Rectal smooth muscle tissue (tissue), 1 donor: ENCODE measurements around the gene EBF3.

ENCODE experiments used
- H3K27ac ChIP-seq: one replicate; pipeline ENCODE4 v1.7.0; 2013; ENCODE audit warnings: low read depth, low read length, inconsistent platforms
- H3K27me3 ChIP-seq: one replicate; pipeline ENCODE4 v1.7.0; 2013; ENCODE audit warnings: low read length; ENCODE audit not compliant: control insufficient read depth, insufficient read depth
- H3K36me3 ChIP-seq: one replicate; pipeline ENCODE4 v1.7.0; 2013; ENCODE audit warnings: low read length; ENCODE audit not compliant: control insufficient read depth, insufficient read depth
- H3K4me1 ChIP-seq: one replicate; pipeline ENCODE4 v1.7.0; 2013; ENCODE audit warnings: low read length; ENCODE audit not compliant: control insufficient read depth, insufficient read depth
- H3K4me3 ChIP-seq: one replicate; pipeline ENCODE4 v1.7.0; 2013; ENCODE audit warnings: low read length
- H3K9ac ChIP-seq: one replicate; pipeline ENCODE4 v1.7.0; 2013; ENCODE audit warnings: low read length

The EBF3 gene

DNA sequence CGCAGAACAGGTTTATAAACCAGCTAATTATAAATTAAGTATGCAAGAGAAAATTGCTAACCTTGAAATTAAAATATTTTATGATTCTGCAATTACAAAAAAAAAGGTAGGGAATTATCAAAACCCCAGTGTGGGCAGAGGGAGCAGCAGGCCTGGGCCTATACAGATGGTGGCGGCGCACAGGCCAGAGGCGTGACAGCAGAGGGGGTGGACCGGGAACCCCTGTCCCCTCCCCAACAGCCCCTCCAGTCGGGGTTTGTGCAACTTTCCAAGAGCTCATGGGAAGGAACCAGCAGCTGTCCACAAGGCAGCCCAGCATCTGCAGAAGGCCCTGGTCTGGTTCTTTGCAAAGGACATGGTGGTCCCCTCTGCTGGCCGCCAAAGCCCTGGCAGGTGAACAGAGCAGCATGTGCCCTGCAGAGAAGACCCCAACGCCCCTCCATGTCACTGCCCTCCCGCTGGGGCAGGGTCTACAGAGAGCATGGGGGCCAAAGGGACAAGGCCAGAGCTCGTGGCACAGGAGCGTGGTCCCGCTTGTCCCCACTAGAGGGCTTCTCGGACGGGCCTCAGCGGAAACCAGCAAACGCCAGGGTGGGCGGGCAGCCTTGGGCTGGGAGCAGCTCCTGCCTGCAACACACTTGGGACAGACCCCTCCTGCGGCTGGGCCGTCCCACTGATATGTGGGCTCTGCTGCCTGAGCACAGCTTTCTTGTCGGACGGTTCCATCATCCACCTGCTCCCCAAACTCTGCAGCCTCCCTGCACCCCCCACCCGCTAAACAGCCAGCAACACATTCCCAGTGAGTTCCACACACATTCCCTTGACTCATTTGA, 75.1 kb downstream of the EBF3 start:
- H3K9ac ChIP-seq, result no peak overlapping the region
- H3K27ac ChIP-seq, result no peak overlapping the region
- no peaks in the 10 kb centered on the region for H3K27me3 ChIP-seq

DNA sequence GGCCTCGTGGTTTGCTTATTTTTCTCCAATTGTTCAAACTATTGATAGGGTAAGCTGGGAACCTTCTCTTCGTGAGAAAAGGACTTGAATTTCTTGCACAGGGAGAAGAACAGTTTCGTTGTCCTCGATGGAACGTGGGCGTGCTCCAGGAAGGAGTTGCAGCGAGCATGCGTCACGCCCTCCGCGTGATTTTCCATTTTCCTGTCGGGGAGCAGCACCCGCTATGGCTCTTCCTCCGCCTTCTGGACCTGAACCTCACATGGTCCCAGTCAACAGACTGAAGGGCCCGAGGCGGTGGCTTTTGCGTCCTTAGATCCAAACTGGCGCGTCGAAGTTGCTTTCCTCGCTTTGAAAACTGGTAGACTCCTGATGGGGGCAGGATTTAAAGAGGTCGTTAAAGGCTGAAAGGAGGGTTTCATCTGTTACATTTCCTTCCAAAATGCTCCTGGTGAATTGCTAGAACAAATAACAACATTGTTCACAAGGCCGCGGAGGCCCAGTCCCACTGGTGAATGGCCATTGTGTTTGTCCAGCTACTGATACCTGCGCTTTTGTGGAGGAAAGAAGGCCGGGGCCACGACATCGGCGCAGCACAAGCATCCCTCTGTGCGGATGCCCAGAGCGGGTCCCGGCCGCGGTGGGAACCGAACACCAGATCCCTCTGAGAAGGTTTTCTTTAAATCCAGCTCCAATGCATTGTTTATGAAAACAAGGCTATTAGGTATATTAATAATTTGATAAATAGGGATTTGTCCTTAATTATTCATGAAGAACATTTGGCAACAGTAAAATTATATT, 75.9 kb downstream of the EBF3 start:
- H3K9ac ChIP-seq, result no peak overlapping the region
- H3K4me1 ChIP-seq, result no peaks in the 10 kb centered on the region
- H3K4me3 ChIP-seq, result no peak overlapping the region
- H3K27ac ChIP-seq, result no peak overlapping the region
- no peaks in the 10 kb centered on the region for H3K27me3 ChIP-seq
- no peaks in the 10 kb centered on the region for H3K36me3 ChIP-seq

More for the DNA sequence above, 75.1 kb downstream of the EBF3 start:
- Histone ChIP-seq H3K4me3 (no peak overlapping the region), H3K4me1 (no peaks in the 10 kb centered on the region), H3K36me3 (no peaks in the 10 kb centered on the region)

DNA sequence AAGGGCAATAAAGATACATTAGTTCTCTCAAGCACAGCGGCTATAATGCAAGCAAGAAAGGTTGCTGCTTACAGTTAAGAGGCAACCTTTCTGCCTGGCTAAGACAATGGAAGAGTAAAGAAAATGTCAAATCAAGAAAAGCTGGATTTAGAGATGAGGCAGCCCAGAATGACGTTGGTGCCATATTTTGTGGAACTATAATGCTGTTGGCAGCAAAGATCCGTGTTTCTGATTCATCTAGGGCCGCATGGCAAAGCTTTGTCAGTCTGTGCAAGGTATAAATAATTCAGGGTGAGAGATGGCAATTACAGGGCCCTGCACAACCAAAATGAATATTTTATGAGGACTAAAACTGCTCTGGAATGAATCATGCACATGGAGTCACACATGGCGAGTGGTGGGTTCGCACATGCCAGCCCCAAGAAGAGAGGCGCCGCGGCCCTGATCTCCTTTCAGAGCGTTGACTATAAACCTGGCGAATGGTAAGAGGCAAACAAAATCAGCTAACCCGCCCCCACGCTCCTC, 76.6 kb downstream of the EBF3 start:
- no peaks in the 10 kb centered on the region for H3K36me3 ChIP-seq
- no peak overlapping the region for H3K9ac ChIP-seq
- no peak overlapping the region for H3K27ac ChIP-seq
- H3K4me1 ChIP-seq, result no peaks in the 10 kb centered on the region
- no peak overlapping the region for H3K4me3 ChIP-seq
- no peaks in the 10 kb centered on the region for H3K27me3 ChIP-seq

DNA sequence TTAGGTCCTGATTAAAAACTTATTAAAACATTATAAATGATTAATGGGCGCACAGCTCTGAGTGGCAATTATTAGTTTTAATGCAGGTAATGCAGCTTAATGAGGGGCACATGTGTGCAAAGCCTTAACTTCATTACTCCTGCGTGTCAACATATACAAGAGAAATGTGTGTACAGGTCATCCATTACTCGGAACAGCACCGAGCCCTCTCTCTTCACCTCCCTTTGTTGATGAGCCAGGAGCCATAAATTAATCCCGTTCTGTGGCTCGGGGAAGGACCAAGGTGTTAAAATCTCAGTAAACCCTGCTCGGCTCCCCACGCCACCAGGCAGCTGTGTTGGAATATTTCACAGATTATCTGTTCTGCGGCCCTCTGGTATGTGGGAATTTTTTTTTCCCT, 77.8 kb downstream of the EBF3 start:
- Histone ChIP-seq H3K27ac (no peak overlapping the region), H3K4me3 (no peak overlapping the region), H3K27me3 (no peaks in the 10 kb centered on the region), H3K36me3 (no peaks in the 10 kb centered on the region), H3K4me1 (no peaks in the 10 kb centered on the region), H3K9ac (no peak overlapping the region)

DNA sequence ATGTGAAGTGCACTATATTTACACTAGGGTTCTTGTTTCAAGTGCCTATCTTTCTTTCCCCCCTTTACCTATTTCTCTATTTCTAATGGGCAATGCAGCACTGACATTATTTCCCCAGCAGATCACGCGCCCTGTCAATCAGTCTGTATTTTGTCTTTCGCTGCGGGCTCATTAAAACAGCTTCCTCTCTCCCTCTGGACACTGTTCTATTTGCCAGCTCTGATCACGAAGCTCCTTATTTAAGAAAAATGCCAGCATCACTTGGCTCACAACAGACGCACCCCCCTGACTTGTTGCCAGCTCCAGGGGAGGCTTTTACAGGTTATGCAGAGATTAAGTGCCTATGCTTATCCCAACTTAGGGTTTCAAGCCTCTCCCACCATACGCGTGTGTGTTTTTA, 78.5 kb downstream of the EBF3 start:
- Histone ChIP-seq H3K4me1 (no peaks in the 10 kb centered on the region), H3K36me3 (no peaks in the 10 kb centered on the region), H3K27me3 (no peaks in the 10 kb centered on the region), H3K9ac (no peak overlapping the region), H3K27ac (no peak overlapping the region), H3K4me3 (no peak overlapping the region)

DNA sequence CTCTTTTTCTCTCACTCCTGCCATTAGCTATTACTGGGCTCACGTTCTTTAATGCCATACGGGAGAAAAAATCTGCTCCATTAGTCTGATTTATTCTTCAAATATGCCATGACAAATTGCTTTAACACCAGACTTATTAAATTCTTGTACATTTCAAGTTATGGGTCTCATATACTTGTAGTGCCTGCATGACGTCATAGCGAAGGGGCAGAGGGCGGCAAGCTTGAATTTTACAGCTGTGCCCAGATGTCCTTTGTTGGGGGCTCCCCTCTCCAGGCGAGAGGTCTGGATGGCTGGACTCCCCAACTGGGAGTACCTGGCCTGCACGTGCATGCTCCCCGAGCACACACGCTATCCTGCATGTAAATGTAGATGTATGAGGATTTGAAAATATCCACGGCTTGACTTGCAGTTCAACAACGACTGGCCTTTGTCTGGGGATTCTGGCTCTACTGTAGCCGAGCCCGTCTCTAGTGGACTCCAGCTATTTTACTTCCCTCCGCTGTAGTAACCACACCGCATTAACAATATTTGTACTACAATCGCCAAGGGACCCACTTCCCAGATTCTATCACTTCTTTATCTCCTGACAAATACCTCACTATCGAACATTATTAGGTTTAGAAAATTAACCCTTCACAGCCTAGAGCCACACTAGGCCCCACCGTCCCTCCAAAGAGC, 79.5 kb downstream of the EBF3 start:
- H3K27me3 ChIP-seq, result no peaks in the 10 kb centered on the region
- H3K9ac ChIP-seq, result no peak overlapping the region
- H3K4me1 ChIP-seq, result no peaks in the 10 kb centered on the region
- H3K27ac ChIP-seq, result no peak overlapping the region
- H3K36me3 ChIP-seq, result no peaks in the 10 kb centered on the region
- H3K4me3 ChIP-seq, result no peak overlapping the region

DNA sequence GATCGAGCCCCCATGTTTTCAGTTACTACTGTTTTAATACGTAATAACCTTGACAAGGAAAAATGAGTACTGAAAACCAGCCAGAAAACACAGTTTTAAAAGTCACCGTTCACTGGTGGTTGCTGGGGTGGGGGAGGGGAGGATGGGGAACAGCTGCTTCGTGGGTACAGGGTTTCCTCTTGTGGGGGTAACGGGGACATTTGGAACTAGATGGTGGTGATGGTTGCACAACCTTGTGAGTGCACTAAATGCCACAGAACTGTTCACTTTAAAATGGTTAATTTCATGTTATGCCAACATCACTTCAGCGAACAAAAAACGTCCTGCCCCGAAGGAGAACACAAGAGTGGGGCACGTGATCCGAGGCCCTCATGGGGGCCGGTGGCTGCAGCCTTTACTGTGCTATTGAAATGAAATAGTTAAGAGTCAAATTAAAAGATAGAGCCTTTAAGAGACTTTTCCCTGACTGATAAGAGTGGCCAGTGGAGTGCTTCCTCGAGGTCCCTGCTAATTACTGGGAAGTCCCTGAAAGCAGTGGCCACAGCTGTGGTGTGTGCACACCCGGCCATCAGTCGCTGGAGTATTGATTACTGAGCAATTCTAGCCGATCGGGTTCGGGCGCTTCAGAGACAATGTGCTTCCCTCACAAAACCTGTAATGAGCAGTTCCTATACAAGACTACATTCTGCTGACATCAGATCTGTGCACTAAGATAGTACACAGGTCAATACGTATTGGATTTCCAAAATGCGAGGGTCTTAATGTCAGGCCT, 80.3 kb downstream of the EBF3 start:
- no peaks in the 10 kb centered on the region for H3K4me1 ChIP-seq
- no peak overlapping the region for H3K4me3 ChIP-seq
- H3K36me3 ChIP-seq, result no peaks in the 10 kb centered on the region
- no peaks in the 10 kb centered on the region for H3K27me3 ChIP-seq
- no peak overlapping the region for H3K27ac ChIP-seq
- no peak overlapping the region for H3K9ac ChIP-seq

DNA sequence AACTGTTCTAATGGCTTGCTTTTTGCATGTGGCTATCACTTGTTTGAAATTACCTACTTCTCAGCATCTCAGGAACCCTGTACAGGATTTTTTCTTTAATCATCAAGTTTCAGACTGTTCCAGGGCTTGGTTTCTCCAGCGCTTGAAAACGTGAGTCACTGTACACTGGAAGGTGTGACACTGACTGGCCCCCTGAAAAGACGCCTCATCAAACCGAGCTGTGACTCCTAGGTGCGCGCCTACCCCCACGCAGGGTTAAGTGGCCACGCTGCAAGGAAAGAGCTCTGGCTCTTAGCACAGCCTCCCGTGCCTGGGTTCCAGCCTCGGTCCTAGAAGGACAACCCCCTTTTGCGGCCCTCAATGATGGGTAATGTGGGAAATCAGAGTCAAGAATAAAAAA, 81.0 kb downstream of the EBF3 start:
- H3K27me3 ChIP-seq, result no peaks in the 10 kb centered on the region
- H3K36me3 ChIP-seq, result no peaks in the 10 kb centered on the region
- H3K4me1 ChIP-seq, result no peaks in the 10 kb centered on the region
- H3K4me3 ChIP-seq, result no peak overlapping the region
- no peak overlapping the region for H3K27ac ChIP-seq
- no peak overlapping the region for H3K9ac ChIP-seq

DNA sequence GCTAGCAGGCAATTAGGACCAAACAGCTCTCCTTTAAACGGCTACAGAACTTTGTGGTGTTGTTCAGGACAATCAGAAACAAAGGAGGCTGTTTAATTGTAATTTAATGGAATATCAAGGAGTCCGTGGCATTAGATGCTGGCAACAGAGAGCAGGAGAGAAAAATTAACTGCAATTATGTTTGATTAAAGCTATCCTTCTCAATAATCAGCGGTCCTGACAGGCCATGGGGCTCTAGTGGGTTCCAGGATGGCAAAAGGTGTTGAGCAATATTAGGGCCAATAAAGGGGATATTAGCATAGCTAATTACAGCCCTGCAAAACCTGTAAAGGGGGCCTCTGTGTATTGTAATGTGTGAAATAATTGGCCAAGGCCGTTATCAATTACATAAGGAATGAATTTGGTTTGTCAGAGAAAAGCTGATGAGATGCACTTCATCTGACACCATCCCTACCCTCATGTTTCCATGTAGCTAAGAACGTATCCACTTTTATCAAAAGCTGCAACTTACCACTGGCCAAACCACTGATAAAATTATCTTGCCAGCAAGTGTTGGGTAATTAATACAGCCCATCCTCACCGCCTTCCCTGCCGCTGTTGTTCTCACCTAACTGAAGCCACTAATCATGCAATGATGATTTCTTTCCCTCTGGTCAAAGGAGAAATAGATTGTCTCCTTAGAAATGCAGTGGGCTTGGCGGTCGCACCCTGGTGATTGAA, 81.6 kb downstream of the EBF3 start:
- Histone ChIP-seq H3K9ac (no peak overlapping the region), H3K4me3 (no peak overlapping the region), H3K27ac (no peak overlapping the region), H3K27me3 (no peaks in the 10 kb centered on the region), H3K36me3 (no peaks in the 10 kb centered on the region), H3K4me1 (no peaks in the 10 kb centered on the region)

DNA sequence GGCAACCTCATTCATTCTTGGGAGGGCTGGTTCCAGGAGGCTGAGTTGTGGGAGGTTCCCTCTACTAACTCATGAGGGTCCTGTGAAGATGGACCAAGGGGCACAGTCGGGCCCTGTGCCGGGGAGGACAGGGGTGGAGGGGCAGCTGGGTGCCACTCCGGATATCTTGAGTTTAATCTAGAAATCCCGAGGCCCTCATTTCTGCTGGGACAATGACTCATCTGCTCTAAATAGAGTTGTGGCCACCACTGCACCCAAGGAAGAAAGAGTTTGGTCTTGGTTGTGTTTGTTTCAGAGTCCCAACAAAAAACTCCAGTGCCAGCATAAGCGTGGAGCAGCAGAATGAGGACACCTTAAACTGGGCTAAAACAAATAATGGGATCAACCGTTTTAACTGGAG, 82.4 kb downstream of the EBF3 start:
- no peaks in the 10 kb centered on the region for H3K36me3 ChIP-seq
- H3K4me1 ChIP-seq, result no peaks in the 10 kb centered on the region
- H3K9ac ChIP-seq, result no peak overlapping the region
- H3K27ac ChIP-seq, result no peak overlapping the region
- H3K4me3 ChIP-seq, result no peak overlapping the region
- H3K27me3 ChIP-seq, result no peaks in the 10 kb centered on the region

DNA sequence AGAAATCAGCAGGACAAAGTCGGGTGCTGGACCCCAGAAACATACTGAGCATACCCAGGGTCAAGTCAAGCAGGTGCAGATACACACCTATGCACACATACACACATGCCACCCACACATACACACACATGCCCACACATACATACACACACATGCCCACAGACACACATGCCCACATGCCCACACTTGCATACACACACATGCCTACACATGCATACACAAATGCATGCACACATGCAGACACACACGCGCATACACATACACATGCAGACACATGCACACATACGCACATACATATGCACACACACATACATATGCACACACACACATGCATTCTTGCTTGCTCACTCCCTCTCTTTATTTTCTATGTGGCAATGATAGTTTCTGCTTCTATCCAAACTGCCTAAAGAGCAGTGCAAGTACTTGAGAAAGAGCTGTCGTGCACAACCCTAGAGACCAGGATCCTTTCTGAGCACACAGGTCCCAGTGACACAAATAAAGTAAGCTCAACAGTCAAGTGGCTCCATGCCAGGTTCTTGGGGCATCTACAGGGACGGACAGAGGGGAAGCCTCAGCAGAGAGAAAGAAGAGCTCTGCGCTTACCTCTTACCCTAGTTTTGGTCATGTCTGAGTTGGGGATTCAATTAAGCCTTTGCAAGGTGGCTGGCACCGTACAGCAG, 83.7 kb downstream of the EBF3 start:
- Histone ChIP-seq H3K27ac (no peak overlapping the region), H3K4me1 (no peaks in the 10 kb centered on the region), H3K9ac (no peak overlapping the region), H3K4me3 (no peak overlapping the region), H3K36me3 (no peaks in the 10 kb centered on the region), H3K27me3 (no peaks in the 10 kb centered on the region)
